Loucy (cell line): ENCODE results near the gene TIPRL.

Experiments used
- EZH2phosphoT487 ChIP-seq: fragments of 200-600 bp; IDR thresholded peaks from 2 replicates; pipeline ENCODE4 v1.6.1; 2018; ENCODE audit warnings: antibody characterized with exemption, mild to moderate bottlenecking, moderate library complexity, borderline replicate concordance
- TF ChIP-seq, protein P1 (sequence below): fragments of 200-600 bp; sonication (generic); conservative IDR thresholded peaks from 2 replicates; pipeline ENCODE4 v1.5.1; 2014; ENCODE audit warnings: mild to moderate bottlenecking, antibody characterized with exemption, low read length

- TF ChIP-seq, protein P1, sequence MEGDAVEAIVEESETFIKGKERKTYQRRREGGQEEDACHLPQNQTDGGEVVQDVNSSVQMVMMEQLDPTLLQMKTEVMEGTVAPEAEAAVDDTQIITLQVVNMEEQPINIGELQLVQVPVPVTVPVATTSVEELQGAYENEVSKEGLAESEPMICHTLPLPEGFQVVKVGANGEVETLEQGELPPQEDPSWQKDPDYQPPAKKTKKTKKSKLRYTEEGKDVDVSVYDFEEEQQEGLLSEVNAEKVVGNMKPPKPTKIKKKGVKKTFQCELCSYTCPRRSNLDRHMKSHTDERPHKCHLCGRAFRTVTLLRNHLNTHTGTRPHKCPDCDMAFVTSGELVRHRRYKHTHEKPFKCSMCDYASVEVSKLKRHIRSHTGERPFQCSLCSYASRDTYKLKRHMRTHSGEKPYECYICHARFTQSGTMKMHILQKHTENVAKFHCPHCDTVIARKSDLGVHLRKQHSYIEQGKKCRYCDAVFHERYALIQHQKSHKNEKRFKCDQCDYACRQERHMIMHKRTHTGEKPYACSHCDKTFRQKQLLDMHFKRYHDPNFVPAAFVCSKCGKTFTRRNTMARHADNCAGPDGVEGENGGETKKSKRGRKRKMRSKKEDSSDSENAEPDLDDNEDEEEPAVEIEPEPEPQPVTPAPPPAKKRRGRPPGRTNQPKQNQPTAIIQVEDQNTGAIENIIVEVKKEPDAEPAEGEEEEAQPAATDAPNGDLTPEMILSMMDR, result no peak
- no peak for TF ChIP-seq EZH2phosphoT487
These were observed 14.0 kb upstream of the TIPRL start for GRCh38 chr1:168164771-168165170.
